ENCODE data around the gene CRACR2B.
A peak's percentile ranks its signal among the peaks of the same experiment; 100 is the strongest.

CRACR2B gene

DNA sequence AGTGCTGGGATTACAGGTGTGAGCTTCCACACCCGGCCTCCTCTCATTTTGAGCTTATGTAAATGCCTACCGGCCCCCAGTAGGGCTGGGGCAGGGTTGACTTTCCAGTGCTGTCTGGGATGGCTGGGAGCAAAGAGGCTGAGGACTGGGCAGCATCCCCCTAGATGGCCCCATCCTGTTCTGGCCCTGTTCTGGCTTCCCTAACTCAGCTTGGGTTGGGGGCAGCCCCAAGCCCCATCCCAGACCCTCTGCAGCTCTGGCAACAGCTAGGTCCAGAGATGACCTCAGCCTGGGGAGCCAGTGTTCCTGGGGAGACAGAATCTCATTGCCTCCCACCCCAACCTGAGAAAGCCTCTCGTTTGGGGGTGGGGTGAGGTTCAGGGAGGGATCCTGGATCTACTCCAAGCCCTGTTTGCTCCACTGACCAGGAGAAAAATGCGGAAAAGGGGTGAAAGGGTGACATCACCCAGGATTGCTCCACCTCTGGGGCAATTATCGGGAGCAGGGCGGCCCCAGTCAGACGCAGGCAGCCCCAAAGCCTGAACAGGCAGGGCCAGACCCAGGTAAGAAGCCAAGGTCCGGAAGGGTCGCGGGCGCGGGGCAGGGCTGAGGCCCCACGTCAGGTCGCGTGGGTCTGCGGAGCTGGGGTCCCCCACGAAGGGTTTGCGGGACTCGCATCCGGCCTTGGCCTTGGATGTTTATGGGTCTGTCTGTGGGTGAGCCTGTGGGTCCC lies 9.2 kb upstream of the CRACR2B start, which contains the start of gene PNPLA2:
Gene PNPLA2 (plus strand): TSS at position 519 of the 733 bp plus-strand sequence. CDS start 805 bp downstream, outside the sequence.
- Histone ChIP-seq H3K27me3 (ENCODE audit: insufficient read depth, poor library complexity, severe bottlenecking) (no peaks in the 10 kb centered on the region), H3K4me3 (replicated peaks; ENCODE audit: insufficient read depth, low read length) (peak within 1 kb of the TSS; percentile 70), H3K27ac (replicated peaks) (peak within 1 kb of the TSS; percentile 80)
- TF ChIP-seq SPI1 (IDR thresholded peaks at IDR 0.05; ENCODE audit: borderline replicate concordance, low read depth) (no peak), GABPA (IDR thresholded peaks at IDR 0.05; ENCODE audit: low read depth) (no peak), CTCF (IDR thresholded peaks at IDR 0.05; ENCODE audit: insufficient read depth, low read length) (no peak), REST (IDR thresholded peaks at IDR 0.05; ENCODE audit: insufficient replicate concordance, low read depth) (no peak), POLR2AphosphoS5 (IDR thresholded peaks at IDR 0.05; ENCODE audit: low read depth) (no peak)
- DNase-seq (ENCODE audit: low read depth in 1 of 2, low spot score in 1 of 2) = no peak

DNA sequence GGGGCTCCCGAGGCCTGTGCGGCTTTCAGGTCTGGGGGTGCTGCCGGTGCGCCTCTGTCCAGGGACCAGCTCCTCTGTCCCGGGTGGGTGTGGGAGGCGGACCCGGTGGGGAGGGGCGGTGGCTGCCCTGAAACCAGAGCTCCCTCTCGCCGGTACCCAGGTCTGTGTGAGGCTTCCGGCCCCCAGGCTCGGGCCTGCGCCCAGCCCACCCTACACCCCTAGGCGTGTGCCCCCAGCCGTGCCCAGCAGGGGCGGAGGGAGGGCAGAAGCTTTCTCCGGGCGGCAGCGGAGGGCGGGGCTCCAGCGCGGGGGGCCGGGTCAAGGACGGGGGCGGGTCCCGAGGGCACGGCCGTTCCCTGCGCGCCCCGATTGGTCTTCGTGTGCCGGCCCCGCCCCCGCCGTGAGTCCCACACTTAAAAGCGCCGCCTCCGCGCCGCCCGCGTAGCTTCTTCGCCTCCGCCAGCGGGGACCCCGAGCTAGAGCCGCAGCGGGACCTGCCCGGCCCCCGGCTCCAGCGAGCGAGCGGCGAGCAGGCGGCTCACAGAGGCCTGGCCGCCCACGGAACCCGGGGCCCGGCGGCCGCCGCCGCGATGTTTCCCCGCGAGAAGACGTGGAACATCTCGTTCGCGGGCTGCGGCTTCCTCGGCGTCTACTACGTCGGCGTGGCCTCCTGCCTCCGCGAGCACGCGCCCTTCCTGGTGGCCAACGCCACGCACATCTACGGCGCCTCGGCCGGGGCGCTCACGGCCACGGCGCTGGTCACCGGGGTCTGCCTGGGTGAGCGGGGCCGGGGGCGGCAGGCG lies 8.4 kb upstream of the CRACR2B start:
- peak in 1 of 2 experiments; percentile 87 for DNase-seq (ENCODE audit: low read depth in 1 of 2, low spot score in 1 of 2)
- peak overlapping the region; percentile 70 for H3K4me3 ChIP-seq (replicated peaks; ENCODE audit: insufficient read depth, low read length)
- TF ChIP-seq GABPA (IDR thresholded peaks at IDR 0.05; ENCODE audit: low read depth) (no peak), REST (IDR thresholded peaks at IDR 0.05; ENCODE audit: insufficient replicate concordance, low read depth) (peak; percentile 46), POLR2AphosphoS5 (IDR thresholded peaks at IDR 0.05; ENCODE audit: low read depth) (peak; percentile 55; the same call in 1 of the 2 replicates), SPI1 (IDR thresholded peaks at IDR 0.05; ENCODE audit: borderline replicate concordance, low read depth) (no peak), CTCF (IDR thresholded peaks at IDR 0.05; ENCODE audit: insufficient read depth, low read length) (no peak)
- peak overlapping the region; percentile 80 for H3K27ac ChIP-seq (replicated peaks)
- H3K27me3 ChIP-seq (ENCODE audit: insufficient read depth, poor library complexity, severe bottlenecking) = no peaks in the 10 kb centered on the region

DNA sequence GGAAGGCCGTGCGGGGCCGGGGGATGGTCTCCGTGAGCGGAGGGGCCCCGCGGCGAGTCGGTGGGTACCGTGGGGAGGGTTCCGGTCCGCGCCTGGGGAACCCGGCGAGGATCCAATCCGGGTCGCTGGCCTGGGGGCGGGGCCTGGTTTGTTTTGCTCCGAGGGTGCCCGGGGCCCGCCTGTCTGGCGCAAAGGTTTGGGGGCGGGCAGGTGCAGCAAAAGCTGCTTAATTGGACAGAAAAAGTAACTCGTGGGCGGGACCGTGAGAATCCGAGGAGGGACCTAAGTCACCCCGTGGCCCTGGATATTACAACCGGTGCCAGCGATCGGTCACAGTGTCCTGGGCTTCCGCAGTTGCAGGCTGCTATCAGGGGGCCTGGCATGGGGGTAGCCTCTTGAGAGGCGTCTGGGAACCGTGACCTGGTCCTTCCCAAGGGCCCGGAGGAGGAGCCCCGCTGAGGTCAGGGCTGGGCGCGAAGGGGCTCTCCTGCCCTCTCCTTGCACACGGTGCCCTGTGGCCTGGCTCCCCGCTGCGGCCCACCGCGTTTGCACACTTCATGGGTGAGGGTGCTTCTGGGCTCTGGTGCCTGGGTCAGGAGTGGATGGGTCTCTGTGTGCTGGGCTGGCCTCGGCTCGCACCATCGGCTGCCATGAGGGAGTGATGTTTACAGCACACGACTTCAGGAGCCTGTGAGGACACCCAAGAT lies 7.6 kb upstream of the CRACR2B start:
- TF ChIP-seq GABPA (IDR thresholded peaks at IDR 0.05; ENCODE audit: low read depth) (0 out of 2 replicates have a peak, but pooled peaks have one; percentile 19), REST (IDR thresholded peaks at IDR 0.05; ENCODE audit: insufficient replicate concordance, low read depth) (no peak), CTCF (IDR thresholded peaks at IDR 0.05; ENCODE audit: insufficient read depth, low read length) (no peak), POLR2AphosphoS5 (IDR thresholded peaks at IDR 0.05; ENCODE audit: low read depth) (peak; percentile 32; the same call in 1 of the 2 replicates), SPI1 (IDR thresholded peaks at IDR 0.05; ENCODE audit: borderline replicate concordance, low read depth) (no peak)
- Histone ChIP-seq H3K4me3 (replicated peaks; ENCODE audit: insufficient read depth, low read length) (peak overlapping the region; percentile 70), H3K27ac (replicated peaks) (peak overlapping the region; percentile 80), H3K27me3 (ENCODE audit: insufficient read depth, poor library complexity, severe bottlenecking) (no peaks in the 10 kb centered on the region)
- DNase-seq (ENCODE audit: low read depth in 1 of 2, low spot score in 1 of 2) = peak; percentile 92 to 97
